H1 (cell line): ENCODE data around the gene CABP2. TPM values are rescaled to one million over a fixed set of nuclear protein-coding genes. Genes with fewer than 3 reads are reported as not detected.

ENCODE experiments used
- CTCF ChIA-PET: fragments of 300-600 bp; sonication (Branson Sonifier 250); formaldehyde crosslinking; loops from one replicate; lab custom pipeline; 2021; ENCODE audit not compliant: partially characterized antibody; lab: Charles Lee
- POLR2A ChIA-PET: fragments of 300-600 bp; sonication (Branson Sonifier 250); formaldehyde crosslinking; loops from one replicate; lab custom pipeline; 2021; ENCODE audit warnings: inconsistent platforms; ENCODE audit not compliant: partially characterized antibody; lab: Charles Lee
- DNase-seq, 2 experiments: peaks; one replicate each; pipeline versions ENCODE4 v3.0.0 to v3.0.0-alpha.2; 2010 to 2022; ENCODE audit warnings: low spot score in 2 of 2, low read depth in 1 of 2, mixed read lengths in 1 of 2
- FAIRE-seq: peaks from 2 replicates; lab custom pipeline; 2011; peaks lifted over from hg19 to GRCh38; lab: Jason Lieb, UNC
- H2AFZ ChIP-seq: 2 replicates; pipeline ENCODE4 v1.8.1; 2012; ENCODE audit warnings: low read length, inconsistent platforms
- H2AK5ac ChIP-seq: 2 replicates; pipeline ENCODE4 v1.6.1; 2013; ENCODE audit warnings: low read depth, low read length
- H2BK120ac ChIP-seq: replicated peaks from 2 replicates; pipeline ENCODE3; 2013; ENCODE audit warnings: low read depth, low read length, inconsistent platforms
- H2BK12ac ChIP-seq: 2 replicates; pipeline ENCODE4 v1.6.1; 2013; ENCODE audit warnings: low read depth, low read length
- H2BK15ac ChIP-seq: 2 replicates; pipeline ENCODE4 v1.6.1; 2013; ENCODE audit warnings: low read length
- H2BK20ac ChIP-seq: 2 replicates; pipeline ENCODE4 v1.6.1; 2013; ENCODE audit warnings: low read length
- H2BK5ac ChIP-seq: 2 replicates; pipeline ENCODE4 v1.6.1; 2013; ENCODE audit warnings: low read depth, low read length
- H3K14ac ChIP-seq: 2 replicates; pipeline ENCODE4 v1.6.1; 2013; ENCODE audit warnings: inconsistent platforms; ENCODE audit not compliant: insufficient read length
- H3K18ac ChIP-seq: 2 replicates; pipeline ENCODE4 v1.6.1; 2013; ENCODE audit warnings: low read length; ENCODE audit errors: extremely low read depth
- H3K23ac ChIP-seq: 2 replicates; pipeline ENCODE4 v1.6.1; 2013; ENCODE audit warnings: inconsistent platforms; ENCODE audit not compliant: insufficient read length
- H3K23me2 ChIP-seq: 2 replicates; pipeline ENCODE4 v1.6.1; 2013; ENCODE audit warnings: low read depth, low read length
- H3K27ac ChIP-seq: 2 replicates; pipeline ENCODE4 v1.6.1; 2011; ENCODE audit warnings: low read depth, low read length, inconsistent platforms
- H3K27me3 ChIP-seq, 4 experiments: replicated peaks in 1 of 4; 1 replicate in 1 of 4; 2 replicates in 3 of 4; pipeline versions ENCODE4 v1.6.1 to v1.8.1; 2011 to 2013; ENCODE audit warnings: low read length in 3 of 4, mild to moderate bottlenecking in 3 of 4, inconsistent platforms in 2 of 4, mixed read lengths in 2 of 4, moderate library complexity in 1 of 4; ENCODE audit not compliant: control insufficient read depth in 3 of 4, insufficient read depth in 3 of 4; ENCODE audit errors: extremely low read depth in 1 of 4
- H3K36me3 ChIP-seq, 4 experiments: 2 replicates each; pipeline versions ENCODE4 v1.6.1 to v1.8.1; 2011 to 2013; ENCODE audit warnings: mild to moderate bottlenecking in 4 of 4, low read length in 3 of 4, moderate library complexity in 2 of 4, control low read depth in 1 of 4, inconsistent platforms in 1 of 4; ENCODE audit not compliant: insufficient read depth in 4 of 4, control insufficient read depth in 2 of 4
- H3K4ac ChIP-seq: replicated peaks from 2 replicates; pipeline ENCODE3; 2013; ENCODE audit warnings: low read length, low read depth, mixed read lengths, inconsistent platforms; ENCODE audit not compliant: insufficient read length
- H3K4me1 ChIP-seq, 4 experiments: replicated peaks in 1 of 4; 1 replicate in 1 of 4; 2 replicates in 3 of 4; pipeline versions ENCODE4 v1.6.1 to v1.8.1; 2011 to 2013; ENCODE audit warnings: low read length in 3 of 4, inconsistent platforms in 2 of 4, mixed read lengths in 1 of 4; ENCODE audit not compliant: insufficient read depth in 4 of 4, control insufficient read depth in 3 of 4
- H3K4me2 ChIP-seq, 2 experiments: 2 replicates each; pipeline versions ENCODE4 v1.6.1 to v1.8.1; 2011 to 2013; ENCODE audit warnings: low read depth in 2 of 2, low read length in 2 of 2, control low read depth in 1 of 2, inconsistent platforms in 1 of 2, mild to moderate bottlenecking in 1 of 2; ENCODE audit not compliant: insufficient read depth in 1 of 2
- H3K4me3 ChIP-seq, 4 experiments: fragments of 200-600, 300-600 bp in 1 of 4; sonication (generic), shearing (Covaris generic), sonication (Bioruptor Twin) in 1 of 4; 2 replicates each; pipeline versions ENCODE4 v1.5.1 to v1.8.1; 2011 to 2016; ENCODE audit warnings: low read length in 4 of 4, low read depth in 3 of 4, control low read depth in 2 of 4, inconsistent platforms in 2 of 4, mild to moderate bottlenecking in 2 of 4, mixed read lengths in 1 of 4, moderate library complexity in 1 of 4; ENCODE audit not compliant: insufficient read depth in 2 of 4; ENCODE audit errors: extremely low read depth in 1 of 4
- H3K56ac ChIP-seq: replicated peaks from 2 replicates; pipeline ENCODE3; 2013; ENCODE audit warnings: low read depth, mild to moderate bottlenecking, mixed read lengths, low read length, inconsistent platforms; ENCODE audit not compliant: insufficient read length
- H3K79me1 ChIP-seq: 2 replicates; pipeline ENCODE4 v1.6.1; 2013; ENCODE audit warnings: low read depth, low read length, control low read depth
- H3K79me2 ChIP-seq, 2 experiments: 2 replicates each; pipeline versions ENCODE4 v1.6.1 to v1.8.1; 2012 to 2013; ENCODE audit warnings: low read length in 2 of 2, mild to moderate bottlenecking in 2 of 2, inconsistent platforms in 1 of 2; ENCODE audit not compliant: insufficient read depth in 2 of 2, control insufficient read depth in 1 of 2
- H3K9ac ChIP-seq, 4 experiments: replicated peaks in 1 of 4; 1 replicate in 1 of 4; 2 replicates in 3 of 4; pipeline versions ENCODE4 v1.6.1 to v1.8.1; 2011 to 2013; ENCODE audit warnings: low read depth in 3 of 4, low read length in 3 of 4, control low read depth in 2 of 4, mild to moderate bottlenecking in 2 of 4, moderate library complexity in 2 of 4, inconsistent platforms in 1 of 4; ENCODE audit errors: extremely low read depth in 1 of 4
- H3K9me3 ChIP-seq, 2 experiments: 2 replicates each; pipeline versions ENCODE4 v1.6.1 to v1.8.1; 2012 to 2013; ENCODE audit warnings: mild to moderate bottlenecking in 2 of 2, moderate library complexity in 2 of 2, control low read depth in 1 of 2, inconsistent platforms in 1 of 2, low read depth in 1 of 2, low read length in 1 of 2, mixed read lengths in 1 of 2; ENCODE audit not compliant: insufficient read depth in 2 of 2
- H4K20me1 ChIP-seq, 2 experiments: replicated peaks in 1 of 2; 2 replicates each; pipeline versions ENCODE3 to v1.8.1; 2011 to 2013; ENCODE audit warnings: inconsistent platforms in 2 of 2, low read length in 2 of 2, mild to moderate bottlenecking in 1 of 2; ENCODE audit not compliant: insufficient read depth in 2 of 2, control insufficient read depth in 1 of 2
- H4K5ac ChIP-seq: 2 replicates; pipeline ENCODE4 v1.6.1; 2013; ENCODE audit warnings: low read length, low read depth, mixed read lengths, inconsistent platforms; ENCODE audit not compliant: insufficient read length
- H4K8ac ChIP-seq: 2 replicates; pipeline ENCODE4 v1.8.0; 2013; ENCODE audit warnings: mild to moderate bottlenecking, moderate library complexity, low read length, inconsistent platforms; ENCODE audit not compliant: insufficient read depth; ENCODE audit errors: extremely low read depth
- H4K91ac ChIP-seq: replicated peaks from 2 replicates; pipeline ENCODE3; 2013; ENCODE audit warnings: low read length, mixed read lengths, inconsistent platforms; ENCODE audit not compliant: insufficient read length
- CBX5 ChIP-seq: fragments of 300-800, 300-1000 bp; sonication (generic); IDR thresholded peaks from 2 replicates; pipeline ENCODE4 v1.7.1; 2016; ENCODE audit warnings: antibody characterized with exemption, low read length, low read depth
- CHD1 ChIP-seq: IDR thresholded peaks from 2 replicates; pipeline ENCODE4 v1.6.1; 2012; ENCODE audit warnings: low read depth, low read length, improper control_type of control experiment
- CTCF ChIP-seq, 3 experiments: IDR thresholded peaks; 1 replicate in 2 of 3; 2 replicates in 1 of 3; pipeline versions ENCODE4 v1.5.1 to v1.6.1; 2011; ENCODE audit warnings: low read length in 3 of 3, mild to moderate bottlenecking in 3 of 3, inconsistent platforms in 2 of 3, low read depth in 1 of 3, moderate library complexity in 1 of 3; ENCODE audit not compliant: insufficient read depth in 1 of 3; ENCODE audit errors: control extremely low read depth in 1 of 3
- FOSL1 ChIP-seq: IDR thresholded peaks from 2 replicates; pipeline ENCODE4 v1.6.1; 2011; ENCODE audit warnings: mild to moderate bottlenecking, low read depth, low read length, moderate library complexity; ENCODE audit not compliant: insufficient read depth
- HDAC2 ChIP-seq, 2 experiments: fragments of 300-600 bp in 1 of 2; sonication (generic) in 1 of 2; IDR thresholded peaks; 2 replicates each; pipeline ENCODE4 v1.6.1; 2011 to 2012; ENCODE audit warnings: low read depth in 2 of 2, low read length in 2 of 2, mild to moderate bottlenecking in 2 of 2, moderate library complexity in 2 of 2, borderline replicate concordance in 1 of 2, inconsistent platforms in 1 of 2
- PHF8 ChIP-seq: fragments of 200-600 bp; sonication (generic); conservative IDR thresholded peaks from 2 replicates; pipeline ENCODE4 v1.7.1; 2012; ENCODE audit warnings: low read depth, mild to moderate bottlenecking, inconsistent platforms, low read length, moderate library complexity
- TEAD4 ChIP-seq: IDR thresholded peaks from 2 replicates; pipeline ENCODE4 v1.6.1; 2012; ENCODE audit warnings: low read depth, low read length, inconsistent platforms, mixed read lengths
- WGBS, 2 experiments: shearing (Covaris generic) in 1 of 2; methylation state at CpG; one replicate each; pipeline versions ENCODE4 v1.1.6 to v1.1.7; 2013 to 2015; ENCODE audit warnings: low lambda C conversion rate in 2 of 2, mixed read lengths in 2 of 2, inconsistent platforms in 1 of 2, low coverage in 1 of 2, missing lambda C conversion rate in 1 of 2; ENCODE audit not compliant: insufficient replicate concordance in 2 of 2, insufficient coverage in 1 of 2, insufficient read length in 1 of 2; ENCODE audit errors: extremely low coverage in 1 of 2, missing lambda C conversion rate in 1 of 2; 5-methylcytosine and 5-hydroxymethylcytosine counted together
- polyA plus RNA-seq, 7 experiments: library from polyadenylated mRNA; depleted of rRNA in 3 of 7; stranded (reverse) in 5 of 7; unstranded in 2 of 7; fragments of >200 nt in 5 of 7; fragments of 200-250 nt in 2 of 7; gene quantifications; 1 replicate in 5 of 7; 2 replicates in 1 of 7; 4 replicates in 1 of 7; pipeline versions ENCODE4 v1.2.1 to v1.2.3, GENCODE V29; 2011 to 2013; ENCODE audit warnings: missing spikeins in 2 of 7, mixed read lengths in 2 of 7
- total RNA-seq: library from RNA; stranded (reverse); fragmentation: NEBNext Ultra II Directional; extraction: Animal tissue kit (Norgen Biotek cat#: 25700); gene quantifications from 2 replicates; pipeline ENCODE4 v1.2.1, GENCODE V29; 2021

CABP2 gene
- total and polyA plus RNA-seq, 2 of the 8 experiments (the other 6 are each of a cell fraction or from before 2014, with no cell fraction given), result not detected

GRCh38 chr11:67538306-67538705 lies 15.1 kb upstream of the CABP2 start:
- no peak overlapping the region for H2BK15ac ChIP-seq
- H3K9ac ChIP-seq, result no peak overlapping the region
- no peaks in the 10 kb centered on the region for H3K79me1 ChIP-seq
- H3K23me2 ChIP-seq, result no peaks in the 10 kb centered on the region
- no peak overlapping the region for H2BK20ac ChIP-seq
- H3K4ac ChIP-seq, result no peak overlapping the region
- no peak overlapping the region for H2BK5ac ChIP-seq
- no peak for FAIRE-seq
- H3K27me3 ChIP-seq, result no peaks in the 10 kb centered on the region; a peak in 1 of 7 replicates
- H3K14ac ChIP-seq, result no peak overlapping the region
- H3K4me2 ChIP-seq, result no peak overlapping the region
- no peak overlapping the region for H2AK5ac ChIP-seq
- H2AFZ ChIP-seq, result no peak overlapping the region
- POLR2A ChIA-PET, result no interaction called here
- H3K27ac ChIP-seq, result no peak overlapping the region
- H3K4me3 ChIP-seq, result no peak overlapping the region
- no peak overlapping the region for H3K56ac ChIP-seq
- H3K9me3 ChIP-seq, result peaks cover 24 to 30% of the 10 kb centered on the region in 2 experiments
- CTCF ChIA-PET, result no interaction called here
- WGBS, 2 experiments, result 81% methylated on average over 6 of the region's 6 CpGs; no CpG with 5 or more reads in 1 of the 2 experiments
- no peaks in the 10 kb centered on the region for H3K36me3 ChIP-seq
- no peak overlapping the region for H4K5ac ChIP-seq
- H4K8ac ChIP-seq, result no peak overlapping the region
- H3K4me1 ChIP-seq, result peaks cover 0 to 3% (median 0%) of the 10 kb centered on the region in 4 experiments; a peak in 2 of 7 replicates
- no peak overlapping the region for H3K18ac ChIP-seq
- no peak overlapping the region for H4K91ac ChIP-seq
- H2BK12ac ChIP-seq, result no peak overlapping the region
- DNase-seq, result no peak
- H3K79me2 ChIP-seq, result no peaks in the 10 kb centered on the region
- no peak overlapping the region for H3K23ac ChIP-seq
- no peak for TF ChIP-seq CBX5
- no peak for TF ChIP-seq HDAC2 (IDR thresholded peaks at IDR 0.05; ENCODE audit: borderline replicate concordance in 1 of 2, low read depth in 2 of 2, low read length in 2 of 2)
- TF ChIP-seq CTCF (IDR thresholded peaks at IDR 0.05; ENCODE audit: control extremely low read depth in 1 of 3, insufficient read depth in 1 of 3, low read depth in 1 of 3, low read length in 3 of 3), result no peak
- no peak for TF ChIP-seq CHD1
- no peak for TF ChIP-seq TEAD4
- no peak for TF ChIP-seq FOSL1
- no peak for TF ChIP-seq PHF8
- H2BK120ac ChIP-seq, result no peak overlapping the region
- no peaks in the 10 kb centered on the region for H4K20me1 ChIP-seq
